SK-N-SH treated with all-trans-retinoic acid at 6 μM for 48 hours (cell line): ENCODE data around the gene NRN1L.

ENCODE experiments used
- ATAC-seq: fragments of 200-7000 bp; cut with Tn5 transposase; 3 replicates; pipeline ENCODE4 v1.9.1; 2020; ENCODE audit warnings: mild to moderate bottlenecking, moderate library complexity
- ARNTL ChIP-seq: fragments of 450-650 bp; formaldehyde crosslinking; IDR thresholded peaks from 2 replicates; pipeline ENCODE4 v1.5.0; 2020; ENCODE audit warnings: low read depth, mild to moderate bottlenecking, moderate library complexity, borderline replicate concordance
- ESRRG ChIP-seq: fragments of 250-450 bp; sonication (Bioruptor Pico); IDR thresholded peaks from 2 replicates; pipeline ENCODE4 v1.6.1; 2021; ENCODE audit warnings: mild to moderate bottlenecking
- GLIS3 ChIP-seq: fragments of 250-450 bp; sonication (Bioruptor Pico); IDR thresholded peaks from 2 replicates; pipeline ENCODE4 v1.5.0; 2020; ENCODE audit warnings: mild to moderate bottlenecking, moderate library complexity
- ISL1 ChIP-seq: fragments of 250-450 bp; sonication (Bioruptor Pico); IDR thresholded peaks from 2 replicates; pipeline ENCODE4 v2.1.2; 2022; ENCODE audit warnings: mild to moderate bottlenecking, moderate library complexity
- PPARA ChIP-seq: fragments of 250-450 bp; sonication (Bioruptor Pico); IDR thresholded peaks from 2 replicates; pipeline ENCODE4 v1.5.0; 2020; ENCODE audit warnings: mild to moderate bottlenecking, borderline replicate concordance
- SNAI2 ChIP-seq: fragments of 250-450 bp; sonication (Bioruptor Pico); IDR thresholded peaks from 2 replicates; pipeline ENCODE4 v1.5.0; 2020; ENCODE audit warnings: mild to moderate bottlenecking, moderate library complexity
- TCF4 ChIP-seq: fragments of 250-450 bp; sonication (Bioruptor Pico); IDR thresholded peaks from 2 replicates; pipeline ENCODE4 v1.8.0; 2021; ENCODE audit warnings: mild to moderate bottlenecking, moderate library complexity, borderline replicate concordance
- TOX ChIP-seq: fragments of 250-450 bp; sonication (Bioruptor Pico); IDR thresholded peaks from 2 replicates; pipeline ENCODE4 v1.8.0; 2021; ENCODE audit warnings: mild to moderate bottlenecking, moderate library complexity, borderline replicate concordance
- ZFP30 ChIP-seq: fragments of 450-650 bp; formaldehyde crosslinking; IDR thresholded peaks from 2 replicates; pipeline ENCODE4 v1.5.0; 2022; ENCODE audit warnings: mild to moderate bottlenecking, moderate library complexity
- ZNF565 ChIP-seq: fragments of 450-650 bp; formaldehyde crosslinking; conservative IDR thresholded peaks from 2 replicates; pipeline ENCODE4 v1.5.0; 2020; ENCODE audit warnings: low read depth, mild to moderate bottlenecking, moderate library complexity
- ZNF8 ChIP-seq: fragments of 450-650 bp; formaldehyde crosslinking; IDR thresholded peaks from 2 replicates; pipeline ENCODE4 v1.5.0; 2020; ENCODE audit warnings: mild to moderate bottlenecking, moderate library complexity
- TF ChIP-seq, protein P1 (sequence below): fragments of 250-450 bp; sonication (Bioruptor Pico); IDR thresholded peaks from 2 replicates; pipeline ENCODE4 v1.5.0; 2020; ENCODE audit warnings: mild to moderate bottlenecking, moderate library complexity
- TF ChIP-seq, protein P2 (sequence below): fragments of 250-450 bp; sonication (Bioruptor Pico); IDR thresholded peaks from 2 replicates; pipeline ENCODE4 v1.8.0; 2020; ENCODE audit warnings: mild to moderate bottlenecking, moderate library complexity, borderline replicate concordance
- TF ChIP-seq, protein P3 (sequence below): fragments of 250-450 bp; sonication (Bioruptor Pico); IDR thresholded peaks from 2 replicates; pipeline ENCODE4 v1.8.0; 2021; ENCODE audit warnings: low read depth, mild to moderate bottlenecking, moderate library complexity, borderline replicate concordance
- TF ChIP-seq, protein P4 (sequence below): fragments of 250-450 bp; sonication (Bioruptor Pico); IDR thresholded peaks from 2 replicates; pipeline ENCODE4 v1.5.1; 2021; ENCODE audit warnings: mild to moderate bottlenecking, moderate library complexity
- TF ChIP-seq, protein P5 (sequence below): fragments of 250-450 bp; sonication (Bioruptor Pico); IDR thresholded peaks from 2 replicates; pipeline ENCODE4 v1.5.1; 2020; ENCODE audit warnings: low read depth, mild to moderate bottlenecking, moderate library complexity

Gene NRN1L

DNA sequence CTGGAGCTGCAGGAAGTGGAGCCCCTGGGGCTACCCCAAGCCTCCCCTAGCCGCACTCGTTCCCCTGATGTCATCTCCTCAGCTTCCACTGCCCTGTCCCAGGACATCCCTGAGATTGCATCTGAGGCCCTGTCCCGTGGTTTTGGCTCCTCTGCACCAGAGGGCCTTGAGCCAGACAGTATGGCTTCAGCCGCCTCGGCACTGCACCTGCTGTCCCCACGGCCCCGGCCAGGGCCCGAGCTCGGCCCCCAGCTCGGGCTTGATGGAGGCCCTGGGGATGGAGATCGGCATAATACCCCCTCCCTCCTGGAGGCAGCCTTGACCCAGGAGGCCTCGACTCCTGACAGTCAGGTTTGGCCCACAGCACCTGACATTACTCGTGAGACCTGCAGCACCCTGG is 4.1 kb upstream of the NRN1L start (continued):
- TF ChIP-seq, protein P1, sequence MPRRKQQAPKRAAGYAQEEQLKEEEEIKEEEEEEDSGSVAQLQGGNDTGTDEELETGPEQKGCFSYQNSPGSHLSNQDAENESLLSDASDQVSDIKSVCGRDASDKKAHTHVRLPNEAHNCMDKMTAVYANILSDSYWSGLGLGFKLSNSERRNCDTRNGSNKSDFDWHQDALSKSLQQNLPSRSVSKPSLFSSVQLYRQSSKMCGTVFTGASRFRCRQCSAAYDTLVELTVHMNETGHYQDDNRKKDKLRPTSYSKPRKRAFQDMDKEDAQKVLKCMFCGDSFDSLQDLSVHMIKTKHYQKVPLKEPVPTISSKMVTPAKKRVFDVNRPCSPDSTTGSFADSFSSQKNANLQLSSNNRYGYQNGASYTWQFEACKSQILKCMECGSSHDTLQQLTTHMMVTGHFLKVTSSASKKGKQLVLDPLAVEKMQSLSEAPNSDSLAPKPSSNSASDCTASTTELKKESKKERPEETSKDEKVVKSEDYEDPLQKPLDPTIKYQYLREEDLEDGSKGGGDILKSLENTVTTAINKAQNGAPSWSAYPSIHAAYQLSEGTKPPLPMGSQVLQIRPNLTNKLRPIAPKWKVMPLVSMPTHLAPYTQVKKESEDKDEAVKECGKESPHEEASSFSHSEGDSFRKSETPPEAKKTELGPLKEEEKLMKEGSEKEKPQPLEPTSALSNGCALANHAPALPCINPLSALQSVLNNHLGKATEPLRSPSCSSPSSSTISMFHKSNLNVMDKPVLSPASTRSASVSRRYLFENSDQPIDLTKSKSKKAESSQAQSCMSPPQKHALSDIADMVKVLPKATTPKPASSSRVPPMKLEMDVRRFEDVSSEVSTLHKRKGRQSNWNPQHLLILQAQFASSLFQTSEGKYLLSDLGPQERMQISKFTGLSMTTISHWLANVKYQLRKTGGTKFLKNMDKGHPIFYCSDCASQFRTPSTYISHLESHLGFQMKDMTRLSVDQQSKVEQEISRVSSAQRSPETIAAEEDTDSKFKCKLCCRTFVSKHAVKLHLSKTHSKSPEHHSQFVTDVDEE: no peak
- TF ChIP-seq, protein P2, sequence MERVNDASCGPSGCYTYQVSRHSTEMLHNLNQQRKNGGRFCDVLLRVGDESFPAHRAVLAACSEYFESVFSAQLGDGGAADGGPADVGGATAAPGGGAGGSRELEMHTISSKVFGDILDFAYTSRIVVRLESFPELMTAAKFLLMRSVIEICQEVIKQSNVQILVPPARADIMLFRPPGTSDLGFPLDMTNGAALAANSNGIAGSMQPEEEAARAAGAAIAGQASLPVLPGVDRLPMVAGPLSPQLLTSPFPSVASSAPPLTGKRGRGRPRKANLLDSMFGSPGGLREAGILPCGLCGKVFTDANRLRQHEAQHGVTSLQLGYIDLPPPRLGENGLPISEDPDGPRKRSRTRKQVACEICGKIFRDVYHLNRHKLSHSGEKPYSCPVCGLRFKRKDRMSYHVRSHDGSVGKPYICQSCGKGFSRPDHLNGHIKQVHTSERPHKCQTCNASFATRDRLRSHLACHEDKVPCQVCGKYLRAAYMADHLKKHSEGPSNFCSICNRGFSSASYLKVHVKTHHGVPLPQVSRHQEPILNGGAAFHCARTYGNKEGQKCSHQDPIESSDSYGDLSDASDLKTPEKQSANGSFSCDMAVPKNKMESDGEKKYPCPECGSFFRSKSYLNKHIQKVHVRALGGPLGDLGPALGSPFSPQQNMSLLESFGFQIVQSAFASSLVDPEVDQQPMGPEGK: no peak

DNA sequence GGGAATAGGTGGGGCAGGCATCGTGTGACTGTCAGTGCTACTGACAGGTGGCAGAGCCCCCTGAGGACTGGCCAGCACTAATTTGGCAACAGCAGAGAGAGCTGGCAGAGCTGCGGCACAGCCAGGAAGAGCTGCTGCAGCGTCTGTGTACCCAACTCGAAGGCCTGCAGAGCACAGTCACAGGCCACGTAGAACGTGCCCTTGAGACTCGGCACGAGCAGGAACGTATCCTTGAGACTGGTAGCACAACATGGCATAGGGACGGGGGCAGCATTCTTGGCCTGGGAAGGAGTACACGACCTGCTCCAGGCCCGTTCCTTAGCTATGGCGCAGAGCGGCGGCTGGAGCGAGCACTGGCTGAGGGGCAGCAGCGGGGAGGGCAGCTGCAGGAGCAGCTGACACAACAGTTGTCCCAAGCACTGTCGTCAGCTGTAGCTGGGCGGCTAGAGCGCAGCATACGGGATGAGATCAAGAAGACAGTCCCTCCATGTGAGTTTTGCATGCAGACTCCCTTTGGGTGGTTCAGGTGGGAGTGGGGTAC is 3.0 kb upstream of the NRN1L start:
- ATAC-seq: no peak
- TF ChIP-seq, protein P1: no peak
- TF ChIP-seq, protein P2: no peak
- TF ChIP-seq TOX: no peak
- no peak for TF ChIP-seq ZNF8
- TF ChIP-seq SNAI2 (CRISPR knock-in tag): no peak
- TF ChIP-seq GLIS3 (CRISPR knock-in tag): no peak
- TF ChIP-seq, protein P3, sequence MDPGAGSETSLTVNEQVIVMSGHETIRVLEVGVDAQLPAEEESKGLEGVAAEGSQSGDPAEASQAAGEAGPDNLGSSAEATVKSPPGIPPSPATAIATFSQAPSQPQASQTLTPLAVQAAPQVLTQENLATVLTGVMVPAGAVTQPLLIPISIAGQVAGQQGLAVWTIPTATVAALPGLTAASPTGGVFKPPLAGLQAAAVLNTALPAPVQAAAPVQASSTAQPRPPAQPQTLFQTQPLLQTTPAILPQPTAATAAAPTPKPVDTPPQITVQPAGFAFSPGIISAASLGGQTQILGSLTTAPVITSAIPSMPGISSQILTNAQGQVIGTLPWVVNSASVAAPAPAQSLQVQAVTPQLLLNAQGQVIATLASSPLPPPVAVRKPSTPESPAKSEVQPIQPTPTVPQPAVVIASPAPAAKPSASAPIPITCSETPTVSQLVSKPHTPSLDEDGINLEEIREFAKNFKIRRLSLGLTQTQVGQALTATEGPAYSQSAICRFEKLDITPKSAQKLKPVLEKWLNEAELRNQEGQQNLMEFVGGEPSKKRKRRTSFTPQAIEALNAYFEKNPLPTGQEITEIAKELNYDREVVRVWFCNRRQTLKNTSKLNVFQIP (CRISPR knock-in tag): no peak
- no peak for TF ChIP-seq ISL1 (CRISPR knock-in tag)
- TF ChIP-seq PPARA (CRISPR knock-in tag): no peak
- no peak for TF ChIP-seq ZNF565 (CRISPR knock-in tag)
- TF ChIP-seq ARNTL (CRISPR knock-in tag): no peak
- no peak for TF ChIP-seq ZFP30

DNA sequence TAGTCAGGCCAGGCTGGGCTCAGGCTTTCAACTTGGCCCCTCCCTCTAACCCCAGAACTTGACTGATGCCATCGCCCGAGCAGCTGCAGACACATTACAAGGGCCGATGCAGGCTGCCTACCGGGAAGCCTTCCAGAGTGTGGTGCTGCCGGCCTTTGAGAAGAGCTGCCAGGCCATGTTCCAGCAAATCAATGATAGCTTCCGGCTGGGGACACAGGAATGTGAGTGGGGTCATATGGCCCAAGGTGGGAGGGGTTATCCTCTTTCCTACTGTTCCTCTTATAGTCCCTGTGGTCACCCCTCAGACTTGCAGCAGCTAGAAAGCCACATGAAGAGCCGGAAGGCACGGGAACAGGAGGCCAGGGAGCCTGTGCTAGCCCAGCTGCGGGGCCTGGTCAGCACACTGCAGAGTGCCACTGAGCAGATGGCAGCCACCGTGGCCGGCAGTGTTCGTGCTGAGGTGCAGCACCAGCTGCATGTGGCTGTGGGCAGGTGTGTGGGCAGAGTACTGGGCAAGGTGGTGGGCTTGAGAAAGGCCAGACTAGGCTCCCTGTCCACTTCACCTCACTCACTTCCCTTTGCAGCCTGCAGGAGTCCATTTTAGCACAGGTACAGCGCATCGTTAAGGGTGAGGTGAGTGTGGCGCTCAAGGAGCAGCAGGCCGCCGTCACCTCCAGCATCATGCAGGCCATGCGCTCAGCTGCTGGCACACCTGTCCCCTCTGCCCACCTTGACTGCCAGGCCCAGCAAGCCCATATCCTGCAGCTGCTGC is 2.1 kb upstream of the NRN1L start:
- ATAC-seq: no peak
- TF ChIP-seq ZNF8 (no peak), ESRRG (CRISPR knock-in tag) (no peak), PPARA (CRISPR knock-in tag) (no peak), GLIS3 (CRISPR knock-in tag) (no peak), ARNTL (CRISPR knock-in tag) (no peak), ZNF565 (CRISPR knock-in tag) (no peak), ISL1 (CRISPR knock-in tag) (no peak), SNAI2 (CRISPR knock-in tag) (no peak), TCF4 (CRISPR knock-in tag) (no peak), ZFP30 (no peak)
- TF ChIP-seq, protein P2: no peak
- TF ChIP-seq, protein P4, sequence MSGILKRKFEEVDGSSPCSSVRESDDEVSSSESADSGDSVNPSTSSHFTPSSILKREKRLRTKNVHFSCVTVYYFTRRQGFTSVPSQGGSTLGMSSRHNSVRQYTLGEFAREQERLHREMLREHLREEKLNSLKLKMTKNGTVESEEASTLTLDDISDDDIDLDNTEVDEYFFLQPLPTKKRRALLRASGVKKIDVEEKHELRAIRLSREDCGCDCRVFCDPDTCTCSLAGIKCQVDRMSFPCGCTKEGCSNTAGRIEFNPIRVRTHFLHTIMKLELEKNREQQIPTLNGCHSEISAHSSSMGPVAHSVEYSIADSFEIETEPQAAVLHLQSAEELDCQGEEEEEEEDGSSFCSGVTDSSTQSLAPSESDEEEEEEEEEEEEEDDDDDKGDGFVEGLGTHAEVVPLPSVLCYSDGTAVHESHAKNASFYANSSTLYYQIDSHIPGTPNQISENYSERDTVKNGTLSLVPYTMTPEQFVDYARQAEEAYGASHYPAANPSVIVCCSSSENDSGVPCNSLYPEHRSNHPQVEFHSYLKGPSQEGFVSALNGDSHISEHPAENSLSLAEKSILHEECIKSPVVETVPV (CRISPR knock-in tag): no peak
- TF ChIP-seq, protein P3 (CRISPR knock-in tag): no peak
- TF ChIP-seq, protein P5, sequence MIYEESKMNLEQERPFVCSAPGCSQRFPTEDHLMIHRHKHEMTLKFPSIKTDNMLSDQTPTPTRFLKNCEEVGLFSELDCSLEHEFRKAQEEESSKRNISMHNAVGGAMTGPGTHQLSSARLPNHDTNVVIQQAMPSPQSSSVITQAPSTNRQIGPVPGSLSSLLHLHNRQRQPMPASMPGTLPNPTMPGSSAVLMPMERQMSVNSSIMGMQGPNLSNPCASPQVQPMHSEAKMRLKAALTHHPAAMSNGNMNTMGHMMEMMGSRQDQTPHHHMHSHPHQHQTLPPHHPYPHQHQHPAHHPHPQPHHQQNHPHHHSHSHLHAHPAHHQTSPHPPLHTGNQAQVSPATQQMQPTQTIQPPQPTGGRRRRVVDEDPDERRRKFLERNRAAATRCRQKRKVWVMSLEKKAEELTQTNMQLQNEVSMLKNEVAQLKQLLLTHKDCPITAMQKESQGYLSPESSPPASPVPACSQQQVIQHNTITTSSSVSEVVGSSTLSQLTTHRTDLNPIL (CRISPR knock-in tag): no peak
